Measurements from ENCODE around the gene GYG1.

Gene GYG1

DNA sequence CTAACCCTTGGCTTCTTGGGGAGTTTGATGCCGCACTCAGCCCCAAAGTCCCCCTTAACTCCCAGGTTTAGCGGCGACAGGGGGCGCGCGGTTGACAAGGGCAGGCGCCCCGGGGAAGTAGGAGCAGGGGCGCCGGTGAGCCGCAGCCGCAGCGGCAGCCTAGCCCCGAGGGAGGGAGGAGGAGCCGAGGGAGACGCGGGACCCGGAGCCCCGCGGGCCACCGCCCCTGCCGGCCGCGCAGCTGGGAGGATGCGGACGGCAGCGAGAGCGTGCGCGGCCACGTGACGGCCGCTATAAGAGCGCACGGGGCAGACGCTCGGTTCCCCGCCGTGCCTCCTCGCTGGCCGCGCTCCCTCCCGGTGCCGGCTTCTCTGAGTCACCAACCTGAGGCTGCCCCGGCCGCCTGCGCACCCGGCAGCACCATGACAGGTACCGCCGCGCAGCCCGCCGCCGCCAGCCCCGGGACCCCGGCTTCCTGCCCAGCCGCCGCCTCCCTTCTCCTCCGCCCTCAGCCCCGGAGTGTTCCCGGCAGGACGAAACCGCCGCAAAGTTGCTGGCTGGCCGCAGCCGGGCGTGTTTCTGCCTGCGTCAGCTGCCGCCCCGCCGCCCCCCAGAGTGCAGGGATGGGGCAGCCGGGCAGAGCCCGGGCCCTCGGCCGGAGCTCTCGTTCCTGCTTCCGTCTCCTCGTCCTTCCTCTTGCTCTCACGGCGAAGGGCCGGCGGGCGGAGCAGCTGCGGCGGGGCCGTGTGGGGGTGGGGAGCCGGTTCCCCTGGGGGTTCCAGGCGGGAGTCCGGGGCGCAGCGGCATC lies at the start of gene GYG1:
TSS of gene GYG1 (plus strand) at position 322 of the 808 bp plus-strand sequence. CDS start at position 423, 101 bp downstream.
- TF ChIP-seq CTCF (IDR thresholded peaks at IDR 0.05), result peak; percentile 40; the same call in 1 of the 2 replicates

- peak; percentile 87 for TF ChIP-seq CTCF (IDR thresholded peaks at IDR 0.05)
These were observed 47.7 kb upstream of the GYG1 start for GRCh38 chr3:148943506-148944205.

- no peak for TF ChIP-seq CTCF (IDR thresholded peaks at IDR 0.05)
These were observed 46.2 kb upstream of the GYG1 start for GRCh38 chr3:148945116-148945515.

- TF ChIP-seq CTCF (IDR thresholded peaks at IDR 0.05), result no peak
These were observed 42.3 kb upstream of the GYG1 start for GRCh38 chr3:148948913-148949657.

- TF ChIP-seq CTCF (IDR thresholded peaks at IDR 0.05), result peak; percentile 37; the same call in 1 of the 2 replicates
These were observed 40.5 kb upstream of the GYG1 start for GRCh38 chr3:148950806-148951205.

- no peak for TF ChIP-seq CTCF (IDR thresholded peaks at IDR 0.05)
These were observed 39.6 kb upstream of the GYG1 start for GRCh38 chr3:148951599-148952361.

GRCh38 chr3:148953094-148953493 lies 38.2 kb upstream of the GYG1 start:
- no peak for TF ChIP-seq CTCF (IDR thresholded peaks at IDR 0.05)
